Subcutaneous abdominal adipose tissue (tissue), 5 donors: ENCODE results near the gene CHCHD1.

ENCODE experiments used
- H3K27ac ChIP-seq: one replicate; pipeline ENCODE4 v1.7.0; 2013; ENCODE audit warnings: low read depth, mild to moderate bottlenecking, inconsistent platforms, low read length, moderate library complexity
- H3K27me3 ChIP-seq, 5 donors: one replicate each; pipeline ENCODE4 v1.7.0; 2013; ENCODE audit warnings: low read length in 5 of 5, inconsistent platforms in 1 of 5; ENCODE audit not compliant: control insufficient read depth in 5 of 5, insufficient read depth in 4 of 5
- H3K36me3 ChIP-seq, 5 donors: one replicate each; pipeline ENCODE4 v1.7.0; 2013; ENCODE audit warnings: low read length in 5 of 5; ENCODE audit not compliant: control insufficient read depth in 5 of 5, insufficient read depth in 5 of 5
- H3K4me1 ChIP-seq, 5 donors: one replicate each; pipeline ENCODE4 v1.7.0; 2013; ENCODE audit warnings: low read length in 5 of 5, mild to moderate bottlenecking in 3 of 5, moderate library complexity in 1 of 5; ENCODE audit not compliant: control insufficient read depth in 5 of 5, insufficient read depth in 5 of 5
- H3K4me3 ChIP-seq, 5 donors: one replicate each; pipeline ENCODE4 v1.7.0; 2013; ENCODE audit warnings: low read length in 5 of 5, low read depth in 1 of 5
- H3K9ac ChIP-seq, 5 donors: one replicate each; pipeline ENCODE4 v1.7.0; 2013; ENCODE audit warnings: low read length in 5 of 5, mild to moderate bottlenecking in 4 of 5, moderate library complexity in 3 of 5
- H3K9me3 ChIP-seq, 5 donors: one replicate each; pipeline ENCODE4 v1.7.0; 2013; ENCODE audit warnings: low read length in 5 of 5; ENCODE audit not compliant: control insufficient read depth in 5 of 5
- donor health status: healthy.
- donor health status: healthy.
- donor health status: healthy.
- donor health status: healthy.
- donor health status: healthy.

The CHCHD1 gene

DNA sequence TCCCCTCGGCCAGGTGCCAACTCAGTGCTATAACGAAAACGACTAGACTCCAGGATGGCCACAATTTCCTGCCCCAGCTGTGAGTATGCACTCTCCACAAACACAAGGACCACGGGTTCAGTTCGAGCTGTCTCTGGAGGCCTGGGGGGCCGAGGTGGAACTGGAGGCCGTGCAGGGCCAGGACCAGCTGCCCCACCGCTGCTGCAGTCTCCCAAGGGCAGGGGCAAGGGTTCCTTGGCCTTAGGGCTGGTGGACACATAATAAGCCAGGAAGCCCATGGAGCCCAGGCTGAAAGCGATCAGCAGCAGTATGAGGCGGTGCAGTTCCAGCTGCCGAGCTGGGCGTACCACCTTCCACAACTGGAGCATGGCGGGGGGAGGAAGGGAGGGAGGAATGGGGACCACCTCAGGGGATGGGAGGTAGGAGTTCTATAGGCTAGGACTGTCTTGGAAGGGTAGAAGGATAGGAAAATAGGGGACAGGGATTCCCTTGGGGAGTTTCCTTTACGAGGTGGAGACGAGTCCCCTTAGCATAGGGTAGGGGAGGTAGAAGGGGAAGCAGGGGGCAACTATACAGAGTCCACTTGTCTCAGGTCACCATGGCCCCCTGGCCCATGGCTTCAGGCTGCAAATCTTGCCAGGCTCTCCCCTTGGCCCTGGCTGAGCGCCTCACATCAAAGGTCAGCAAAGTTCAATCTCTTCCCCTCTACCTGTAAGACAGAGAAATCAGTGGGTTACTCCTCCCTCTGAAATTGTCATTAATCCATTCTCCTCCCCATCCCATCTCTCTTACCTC, 26.4 kb downstream of the CHCHD1 start:
- no peak overlapping the region for H3K9ac ChIP-seq
- H3K9me3 ChIP-seq: no peaks in the 10 kb centered on the region
- no peak overlapping the region for H3K4me3 ChIP-seq
- peaks cover 4 to 31% (median 21%) of the 10 kb centered on the region in 5 donors for H3K4me1 ChIP-seq
- H3K36me3 ChIP-seq: peaks cover 0 to 62% (median 53%) of the 10 kb centered on the region in 5 donors
- H3K27me3 ChIP-seq: no peaks in the 10 kb centered on the region
- H3K27ac ChIP-seq: no peak overlapping the region

DNA sequence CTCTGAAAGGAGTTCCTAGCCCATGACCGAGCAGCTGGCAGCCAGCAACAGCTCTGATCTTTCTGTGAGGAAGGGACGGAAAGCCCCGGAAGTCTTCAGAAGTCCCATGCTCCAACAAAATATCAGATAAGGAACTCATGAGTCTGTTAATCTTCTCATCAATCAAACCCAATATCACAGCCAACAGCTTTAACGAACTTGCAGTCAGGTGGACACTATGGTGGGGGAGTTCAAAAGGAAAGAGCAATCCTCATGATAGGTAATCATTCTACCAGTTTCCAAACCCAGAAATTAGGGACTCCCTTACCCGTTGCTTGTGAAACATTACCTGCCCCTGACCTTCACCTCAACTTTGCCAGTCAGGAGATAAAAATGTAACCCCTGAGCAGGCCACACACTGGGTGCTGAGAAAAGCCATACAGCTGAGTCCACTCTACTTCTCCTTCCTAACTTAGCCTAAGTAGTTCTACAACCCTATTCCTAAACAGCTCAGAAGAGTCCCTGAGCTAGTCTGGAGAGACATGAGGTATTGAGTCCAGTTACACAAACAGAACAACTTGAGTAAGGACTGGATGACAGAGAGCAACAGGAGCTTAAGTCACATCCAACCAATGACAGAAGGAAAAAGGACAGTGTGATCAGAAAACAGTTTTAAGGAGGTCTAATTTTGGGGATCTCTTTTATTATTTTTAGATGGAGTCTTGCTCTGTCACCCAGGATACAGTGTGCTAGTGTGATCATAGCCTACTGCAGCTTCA, 27.4 kb downstream of the CHCHD1 start:
- Histone ChIP-seq H3K9me3 (no peaks in the 10 kb centered on the region), H3K36me3 (peaks cover 0 to 61% (median 51%) of the 10 kb centered on the region in 5 donors), H3K4me3 (no peak overlapping the region), H3K27ac (no peak overlapping the region), H3K27me3 (no peaks in the 10 kb centered on the region), H3K4me1 (peaks cover 4 to 26% (median 21%) of the 10 kb centered on the region in 5 donors), H3K9ac (peak overlapping the region in 1 of 5 donors; percentile 38)

DNA sequence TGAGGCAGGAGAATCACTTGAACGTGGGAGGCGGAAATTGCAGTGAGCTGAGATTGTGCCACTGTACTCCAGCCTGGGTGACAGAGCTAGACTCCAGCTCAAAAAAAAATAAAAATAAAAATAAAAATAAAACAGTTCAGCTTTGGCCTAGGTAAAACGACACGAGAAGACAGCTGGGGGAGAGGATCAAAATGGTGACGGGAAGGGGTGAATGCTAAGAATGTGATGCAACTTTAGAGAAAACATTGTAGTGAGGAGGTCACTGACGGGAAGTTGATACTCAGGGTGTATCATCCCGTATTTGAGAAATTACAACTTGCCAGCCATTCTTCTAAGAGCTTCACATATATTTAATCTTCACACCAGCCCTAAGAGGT, 28.5 kb downstream of the CHCHD1 start:
- H3K27me3 ChIP-seq: no peaks in the 10 kb centered on the region
- H3K9ac ChIP-seq: peak overlapping the region in 4 of 5 donors; percentile 69 to 97 (median 88)
- peaks cover 0 to 61% (median 51%) of the 10 kb centered on the region in 5 donors for H3K36me3 ChIP-seq
- peak overlapping the region; percentile 70 to 84 (median 76) for H3K4me3 ChIP-seq
- H3K9me3 ChIP-seq: no peaks in the 10 kb centered on the region
- H3K4me1 ChIP-seq: peaks cover 4 to 26% (median 22%) of the 10 kb centered on the region in 5 donors
- peak overlapping the region; percentile 81 for H3K27ac ChIP-seq

DNA sequence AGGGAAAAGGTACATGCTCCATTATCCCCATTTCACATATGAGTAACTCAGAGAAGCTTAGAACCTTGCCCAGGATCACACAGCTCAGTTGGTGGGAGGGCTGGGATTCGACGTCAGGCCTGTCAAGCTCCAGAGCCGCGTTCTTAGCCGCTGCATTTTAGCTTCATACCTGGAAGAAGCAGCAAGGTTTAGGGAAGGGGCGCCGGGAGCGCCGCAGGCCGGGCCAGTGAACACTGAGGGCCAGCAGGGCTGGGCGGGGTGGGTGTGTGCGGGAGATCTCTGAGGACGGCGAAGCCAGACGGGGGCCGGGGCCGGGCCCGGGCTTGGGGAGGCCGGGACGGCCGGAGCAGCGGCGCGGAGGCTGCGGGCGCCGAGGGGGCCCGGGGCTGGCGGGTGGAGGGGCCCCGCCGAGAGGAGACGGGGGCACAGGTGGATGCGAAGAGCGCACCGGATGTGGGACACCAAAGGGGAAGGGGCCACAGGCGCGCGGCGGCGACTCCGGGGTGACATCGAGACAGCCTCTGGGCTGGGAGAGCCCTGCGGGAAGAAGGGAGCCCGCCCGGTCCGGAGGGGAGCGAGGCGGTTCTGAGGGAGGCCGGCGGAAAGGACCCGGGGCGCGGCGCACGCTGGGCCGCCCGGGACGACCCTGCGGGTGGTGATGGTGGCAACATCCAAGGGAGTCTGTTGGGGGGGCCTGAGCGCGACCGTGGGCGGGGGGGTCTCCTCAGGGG, 29.1 kb downstream of the CHCHD1 start:
- Histone ChIP-seq H3K36me3 (peaks cover 2 to 58% (median 45%) of the 10 kb centered on the region in 5 donors), H3K9ac (peak overlapping the region in 4 of 5 donors; percentile 69 to 97 (median 88)), H3K27ac (peak overlapping the region; percentile 81), H3K27me3 (no peaks in the 10 kb centered on the region), H3K4me3 (peak overlapping the region; percentile 70 to 84 (median 76)), H3K9me3 (no peaks in the 10 kb centered on the region), H3K4me1 (peaks cover 4 to 27% (median 26%) of the 10 kb centered on the region in 5 donors)

DNA sequence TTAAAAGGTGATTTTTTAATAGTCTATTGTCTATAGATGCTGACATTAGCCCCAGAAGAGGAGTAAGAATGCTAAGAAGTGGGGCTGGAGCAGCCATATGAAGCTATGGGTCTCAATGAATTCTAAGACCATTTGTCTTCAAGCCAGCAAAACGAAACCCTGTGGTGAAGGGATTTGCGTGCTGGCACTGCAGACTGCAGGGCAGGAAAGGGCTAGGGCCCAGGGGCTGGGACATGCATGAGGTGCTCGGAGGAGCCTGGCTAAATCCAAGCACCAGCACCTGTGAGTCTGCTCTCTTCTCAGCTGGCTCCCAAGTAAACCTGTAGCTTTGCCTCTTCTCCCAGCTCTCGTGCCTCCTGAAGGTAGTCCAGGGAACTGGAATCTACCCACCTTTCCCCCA, 30.8 kb downstream of the CHCHD1 start:
- H3K36me3 ChIP-seq: peaks cover 3 to 56% (median 39%) of the 10 kb centered on the region in 5 donors
- no peaks in the 10 kb centered on the region for H3K9me3 ChIP-seq
- no peaks in the 10 kb centered on the region for H3K27me3 ChIP-seq
- H3K27ac ChIP-seq: no peak overlapping the region
- H3K9ac ChIP-seq: no peak overlapping the region
- peaks cover 0 to 35% (median 27%) of the 10 kb centered on the region in 5 donors for H3K4me1 ChIP-seq
- H3K4me3 ChIP-seq: no peak overlapping the region

DNA sequence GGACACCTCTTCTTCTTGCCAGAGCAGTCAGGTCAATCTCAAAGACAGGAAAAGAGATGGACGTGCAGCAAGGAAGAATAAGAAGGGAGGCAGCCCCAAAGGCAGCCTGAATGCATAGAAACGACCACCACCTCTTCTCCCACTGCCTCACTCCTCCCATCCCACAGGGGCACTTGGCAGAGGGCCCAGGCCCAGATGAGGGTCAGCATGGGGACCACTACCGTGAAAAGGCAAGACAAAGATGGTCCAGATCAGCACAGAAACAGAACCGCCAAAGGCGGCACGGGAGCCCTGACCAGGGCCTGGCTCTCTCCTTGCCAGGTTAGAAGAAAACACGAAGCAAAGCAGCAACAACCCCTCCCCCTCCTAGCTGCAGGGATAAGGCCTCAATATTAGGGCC, 31.5 kb downstream of the CHCHD1 start:
- H3K36me3 ChIP-seq: peaks cover 3 to 56% (median 33%) of the 10 kb centered on the region in 5 donors
- H3K9me3 ChIP-seq: no peaks in the 10 kb centered on the region
- peaks cover 0 to 35% (median 29%) of the 10 kb centered on the region in 5 donors for H3K4me1 ChIP-seq
- no peak overlapping the region for H3K9ac ChIP-seq
- H3K4me3 ChIP-seq: no peak overlapping the region
- H3K27me3 ChIP-seq: no peaks in the 10 kb centered on the region
- no peak overlapping the region for H3K27ac ChIP-seq

DNA sequence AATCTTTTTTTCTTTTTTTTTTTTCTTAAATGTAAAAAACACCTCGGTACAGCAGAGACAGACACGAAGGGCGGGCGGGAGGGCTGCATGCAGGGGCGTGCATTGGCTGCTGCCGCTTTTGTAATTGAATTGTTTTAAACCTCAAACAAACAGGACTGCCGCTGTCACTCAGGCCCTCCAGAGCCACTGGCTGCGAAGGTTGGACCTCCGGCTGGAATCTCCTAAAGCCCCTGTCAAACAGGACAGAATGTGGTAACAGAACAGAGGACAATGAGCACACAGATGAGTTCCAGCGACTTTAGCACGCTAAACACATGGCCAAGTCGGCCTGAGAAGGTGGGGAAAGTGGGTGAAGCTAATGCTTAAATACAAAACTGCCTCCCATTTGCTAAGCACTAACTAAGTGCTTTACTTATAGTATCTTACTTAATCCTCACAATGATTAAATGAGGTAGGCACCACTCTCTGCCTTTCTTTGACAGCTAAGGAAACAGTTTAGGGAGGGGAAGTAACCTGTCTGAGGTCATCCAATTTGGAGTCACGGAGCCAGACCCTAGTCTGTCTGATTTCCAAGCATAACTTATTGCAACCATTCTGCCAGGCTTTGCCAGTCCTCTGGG, 32.5 kb downstream of the CHCHD1 start:
- peaks cover 3 to 59% (median 34%) of the 10 kb centered on the region in 5 donors for H3K36me3 ChIP-seq
- no peak overlapping the region for H3K4me3 ChIP-seq
- H3K4me1 ChIP-seq: peaks cover 0 to 38% (median 29%) of the 10 kb centered on the region in 5 donors
- H3K27ac ChIP-seq: no peak overlapping the region
- H3K9me3 ChIP-seq: no peaks in the 10 kb centered on the region
- no peaks in the 10 kb centered on the region for H3K27me3 ChIP-seq
- H3K9ac ChIP-seq: no peak overlapping the region

DNA sequence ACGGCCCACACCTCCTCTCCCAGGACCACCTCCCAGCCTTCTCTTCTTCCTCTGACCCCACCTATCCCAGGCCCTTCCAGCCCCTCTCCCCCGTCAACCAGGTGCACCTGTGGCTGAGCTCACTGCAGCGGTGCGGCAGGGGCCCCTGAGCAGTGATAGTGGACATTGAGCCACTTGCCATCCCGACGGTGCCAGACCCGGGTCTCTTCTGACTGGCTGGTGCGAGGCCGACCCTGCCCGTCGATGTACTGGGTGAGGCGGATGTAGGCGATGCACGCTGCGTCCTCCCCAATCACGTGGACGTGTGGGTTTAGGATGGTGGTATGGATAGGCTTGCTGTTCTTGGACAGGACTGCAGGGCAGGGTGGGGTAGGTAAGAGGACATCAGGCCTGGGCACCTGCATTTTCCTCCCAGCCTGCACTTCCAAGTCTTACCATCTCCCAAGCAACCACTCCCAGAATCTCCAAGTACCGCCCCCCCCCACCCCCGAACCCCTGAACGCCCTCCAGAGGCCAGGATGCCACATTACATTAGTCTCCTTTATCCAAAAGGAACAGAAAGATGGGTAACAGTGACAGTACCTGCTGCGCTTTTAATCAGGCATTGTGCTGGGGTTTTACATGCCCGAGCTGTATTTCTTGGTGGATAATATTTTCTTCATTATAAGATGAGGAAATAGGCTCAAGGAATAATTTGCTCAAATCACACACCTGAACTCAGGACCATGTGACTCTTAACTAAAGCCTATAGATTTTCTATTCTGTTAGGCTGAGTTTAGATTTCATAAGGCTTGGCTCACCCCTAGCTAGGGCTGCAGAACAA, 33.3 kb downstream of the CHCHD1 start:
- Histone ChIP-seq H3K4me3 (no peak overlapping the region), H3K27ac (no peak overlapping the region), H3K36me3 (peaks cover 3 to 66% (median 34%) of the 10 kb centered on the region in 5 donors), H3K9ac (no peak overlapping the region), H3K4me1 (peaks cover 0 to 31% (median 25%) of the 10 kb centered on the region in 5 donors), H3K27me3 (no peaks in the 10 kb centered on the region), H3K9me3 (no peaks in the 10 kb centered on the region)

DNA sequence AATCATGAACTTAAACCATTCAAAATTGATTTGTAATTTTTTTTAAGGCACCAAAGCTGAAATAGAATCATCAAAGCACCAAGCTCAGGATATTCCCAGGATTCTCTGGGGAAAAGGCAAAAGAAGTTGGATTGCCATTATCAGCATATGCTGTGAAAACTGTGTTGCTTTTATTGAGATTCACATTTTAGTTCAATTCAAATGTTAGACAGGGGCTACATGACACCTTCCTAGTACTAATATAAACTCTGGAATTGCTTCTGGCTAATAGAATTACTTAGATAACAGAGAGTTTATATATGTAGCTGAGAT, 33.8 kb downstream of the CHCHD1 start:
- Histone ChIP-seq H3K9ac (no peak overlapping the region), H3K4me3 (no peak overlapping the region), H3K27me3 (no peaks in the 10 kb centered on the region), H3K36me3 (peaks cover 3 to 66% (median 34%) of the 10 kb centered on the region in 5 donors), H3K27ac (peak overlapping the region; percentile 3), H3K9me3 (no peaks in the 10 kb centered on the region), H3K4me1 (peaks cover 0 to 25% (median 20%) of the 10 kb centered on the region in 5 donors)
